ENCODE results near the gene RIPOR1. TPM values are rescaled to one million over a fixed set of nuclear protein-coding genes. Genes with fewer than 3 reads are reported as not detected.
"Not testable (repeated sequence)": the region's sequence is repeated elsewhere in the genome, so short reads cannot be mapped to it uniquely, and the experiment has no call there.

Gene RIPOR1
- total and polyA plus RNA-seq, 9 donors = 20.2 to 59.5 (median 50.0) TPM

DNA sequence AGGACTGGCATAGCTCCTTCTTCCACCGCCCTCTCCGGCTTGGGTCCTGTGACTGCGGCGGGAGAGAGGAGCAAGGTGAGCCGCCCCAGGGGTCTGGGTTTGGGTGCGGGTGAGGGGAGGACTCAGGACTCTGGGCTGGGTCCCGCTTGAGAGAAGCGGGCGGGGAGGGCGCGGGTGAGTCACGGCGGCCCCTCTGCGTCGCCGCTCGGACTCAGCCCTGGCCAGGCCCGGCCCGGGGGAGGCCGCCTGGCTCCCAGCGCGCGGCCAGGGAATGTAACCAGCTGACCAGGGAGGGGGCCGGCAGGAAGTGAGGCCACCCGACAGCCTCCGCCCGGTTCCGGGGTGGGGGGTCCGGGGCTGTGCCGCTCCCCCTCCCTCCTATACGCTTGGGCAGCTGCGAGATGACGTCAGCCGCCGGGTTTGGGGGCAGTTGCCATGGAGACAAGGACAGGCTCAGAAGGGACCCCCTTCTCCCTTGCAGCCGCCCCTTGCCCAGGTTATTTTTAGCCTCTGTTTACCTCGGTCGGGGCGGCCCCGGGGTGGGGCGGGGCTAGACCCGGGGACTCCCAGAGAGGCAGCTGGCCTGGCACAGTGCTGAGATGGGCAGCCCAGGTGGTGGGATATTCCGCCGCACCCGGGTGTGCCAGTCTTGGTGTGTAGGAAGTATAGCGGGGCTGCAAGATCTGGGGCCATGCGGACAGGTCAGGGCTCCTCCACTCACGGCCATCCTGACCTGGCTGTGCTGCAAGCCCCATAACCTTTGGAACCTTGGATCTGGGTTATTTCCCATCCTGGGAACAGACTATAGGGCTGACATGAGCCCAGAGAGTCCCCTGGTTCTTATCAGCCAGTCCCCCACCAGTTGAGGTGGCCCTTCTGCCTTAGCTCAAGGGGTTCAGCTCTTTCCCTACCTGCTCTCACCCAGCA is 1.6 kb downstream of the RIPOR1 start:
- peak overlapping the region; percentile 84 for H3K4me3 ChIP-seq (ENCODE audit: low read length)
- no peaks in the 10 kb centered on the region for H3K9me3 ChIP-seq (replicated peaks; ENCODE audit: control insufficient read depth, low read depth, low read length)
- peak; percentile 84 for DNase-seq
- peaks cover 28% of the 10 kb centered on the region for H3K4me1 ChIP-seq (ENCODE audit: control insufficient read depth, insufficient read depth, low read length)
- peak overlapping the region; percentile 87 for H3K27ac ChIP-seq (ENCODE audit: low read length)
- 5% methylated on average over 41 of the region's 48 CpGs for WGBS (ENCODE audit: insufficient coverage)
- peaks cover 3% of the 10 kb centered on the region for H3K36me3 ChIP-seq (ENCODE audit: control insufficient read depth, insufficient read depth, low read length)
- peaks cover 2% of the 10 kb centered on the region for H3K27me3 ChIP-seq (ENCODE audit: control insufficient read depth, insufficient read depth, low read length)

DNA sequence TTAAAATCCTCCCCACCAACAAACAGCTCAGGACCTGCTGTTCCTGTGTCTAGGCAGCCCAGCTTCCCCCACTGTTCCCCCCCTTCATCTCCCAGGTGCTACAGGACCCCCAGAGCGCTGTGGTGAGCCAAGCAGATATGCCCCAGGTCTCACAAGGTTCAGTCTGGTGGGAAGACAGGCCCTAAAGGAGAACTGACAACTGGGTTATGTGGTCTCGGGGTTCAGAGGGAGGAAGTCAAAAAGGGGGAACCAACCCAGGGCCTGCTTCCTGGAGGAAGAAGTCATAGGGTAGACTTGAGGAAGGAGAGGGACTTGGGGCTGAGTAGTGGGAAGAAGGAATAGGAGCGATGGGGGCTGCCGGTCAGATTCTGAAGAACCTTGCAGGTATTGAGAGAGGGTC is 2.6 kb downstream of the RIPOR1 start:
- no peaks in the 10 kb centered on the region for H3K9me3 ChIP-seq (replicated peaks; ENCODE audit: control insufficient read depth, low read depth, low read length)
- no peak overlapping the region for H3K4me3 ChIP-seq (ENCODE audit: low read length)
- peaks cover 2% of the 10 kb centered on the region for H3K27me3 ChIP-seq (ENCODE audit: control insufficient read depth, insufficient read depth, low read length)
- peak overlapping the region; percentile 87 for H3K27ac ChIP-seq (ENCODE audit: low read length)
- WGBS (ENCODE audit: insufficient coverage) = 91% methylated on average over 3 of the region's 4 CpGs
- peaks cover 29% of the 10 kb centered on the region for H3K4me1 ChIP-seq (ENCODE audit: control insufficient read depth, insufficient read depth, low read length)
- DNase-seq = peak; percentile 67
- peaks cover 8% of the 10 kb centered on the region for H3K36me3 ChIP-seq (ENCODE audit: control insufficient read depth, insufficient read depth, low read length)

DNA sequence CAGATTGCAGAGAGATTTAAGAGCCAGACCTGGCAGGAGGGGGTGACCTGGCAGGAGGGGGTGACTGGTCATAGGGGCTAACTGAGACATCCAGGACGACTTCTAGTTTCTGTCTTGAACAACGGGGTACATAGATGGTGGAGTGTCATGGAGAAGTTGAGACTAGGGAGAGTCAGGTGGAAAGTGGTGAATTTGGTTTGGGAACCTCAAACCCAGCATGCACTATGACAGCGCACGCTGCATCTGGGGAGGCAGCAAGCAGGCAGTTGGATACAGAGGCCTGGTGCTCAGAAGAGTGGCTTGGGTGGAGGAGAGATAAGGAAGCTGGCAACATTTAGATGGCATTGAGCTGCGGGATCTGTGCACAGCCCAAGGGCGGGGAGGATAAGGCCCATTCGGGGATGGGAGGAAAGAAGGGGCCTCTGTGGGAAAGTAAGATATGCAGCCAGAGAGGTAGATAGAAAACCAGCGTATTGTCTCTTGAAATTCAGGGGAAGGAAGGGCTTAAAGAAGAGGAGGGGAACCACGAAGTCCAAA is 4.5 kb downstream of the RIPOR1 start:
- Histone ChIP-seq H3K36me3 (ENCODE audit: control insufficient read depth, insufficient read depth, low read length) (peaks cover 8% of the 10 kb centered on the region), H3K27ac (ENCODE audit: low read length) (no peak overlapping the region), H3K4me1 (ENCODE audit: control insufficient read depth, insufficient read depth, low read length) (peaks cover 34% of the 10 kb centered on the region), H3K27me3 (ENCODE audit: control insufficient read depth, insufficient read depth, low read length) (peaks cover 7% of the 10 kb centered on the region), H3K9me3 (replicated peaks; ENCODE audit: control insufficient read depth, low read depth, low read length) (no peaks in the 10 kb centered on the region), H3K4me3 (ENCODE audit: low read length) (no peak overlapping the region)
- no peak for DNase-seq
- WGBS (ENCODE audit: insufficient coverage) = 74% methylated on average over 9 of the region's 9 CpGs

DNA sequence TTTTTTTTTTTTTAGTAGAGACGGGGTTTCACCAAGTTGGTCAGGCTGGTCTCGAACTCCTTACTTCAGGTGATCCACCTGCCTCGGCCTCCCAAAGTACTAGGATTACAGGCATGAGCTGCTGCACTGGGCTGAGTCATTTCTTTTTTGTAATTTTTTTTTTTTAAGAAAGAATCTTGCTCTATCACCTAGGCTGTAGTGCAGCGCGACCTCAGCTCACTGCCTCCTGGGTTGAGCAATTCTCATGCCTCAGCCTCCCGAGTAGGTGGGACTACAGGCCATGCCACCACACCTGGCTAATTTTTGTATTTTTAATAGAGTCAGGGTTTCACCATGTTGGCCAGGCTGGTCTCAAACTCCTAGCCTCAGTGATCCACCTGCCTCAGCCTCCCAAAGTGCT is 5.4 kb downstream of the RIPOR1 start:
- no CpG with 5 or more reads among the region's 6 CpGs for WGBS (ENCODE audit: insufficient coverage)
- peaks cover 39% of the 10 kb centered on the region for H3K4me1 ChIP-seq (ENCODE audit: control insufficient read depth, insufficient read depth, low read length)
- H3K4me3 ChIP-seq (ENCODE audit: low read length); H3K36me3 ChIP-seq (ENCODE audit: control insufficient read depth, insufficient read depth, low read length); H3K27ac ChIP-seq (ENCODE audit: low read length); DNase-seq; H3K27me3 ChIP-seq (ENCODE audit: control insufficient read depth, insufficient read depth, low read length); H3K9me3 ChIP-seq (replicated peaks; ENCODE audit: control insufficient read depth, low read depth, low read length): not testable (repeated sequence)

DNA sequence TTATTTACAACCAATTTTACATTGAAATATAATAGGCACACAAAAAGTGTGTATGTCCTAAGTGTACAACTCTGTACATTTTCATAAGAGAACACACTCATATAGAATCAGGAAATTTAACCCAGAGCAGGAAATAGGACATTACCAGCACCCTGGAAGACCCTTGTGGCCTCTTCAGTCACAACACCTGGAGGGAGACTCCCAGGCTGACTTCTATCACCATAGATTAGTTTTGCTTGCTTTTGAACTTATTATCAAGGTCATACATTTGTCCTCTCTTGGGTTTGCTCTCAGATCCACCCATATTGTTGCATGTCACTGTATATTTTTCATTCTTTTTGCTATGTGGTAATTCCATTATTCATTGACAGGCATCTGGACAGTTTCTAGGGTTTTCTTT is 5.8 kb downstream of the RIPOR1 start:
- Histone ChIP-seq H3K9me3 (replicated peaks; ENCODE audit: control insufficient read depth, low read depth, low read length) (no peaks in the 10 kb centered on the region), H3K36me3 (ENCODE audit: control insufficient read depth, insufficient read depth, low read length) (peaks cover 14% of the 10 kb centered on the region), H3K27ac (ENCODE audit: low read length) (no peak overlapping the region), H3K4me1 (ENCODE audit: control insufficient read depth, insufficient read depth, low read length) (peaks cover 42% of the 10 kb centered on the region), H3K4me3 (ENCODE audit: low read length) (no peak overlapping the region), H3K27me3 (ENCODE audit: control insufficient read depth, insufficient read depth, low read length) (peaks cover 10% of the 10 kb centered on the region)
- no peak for DNase-seq

DNA sequence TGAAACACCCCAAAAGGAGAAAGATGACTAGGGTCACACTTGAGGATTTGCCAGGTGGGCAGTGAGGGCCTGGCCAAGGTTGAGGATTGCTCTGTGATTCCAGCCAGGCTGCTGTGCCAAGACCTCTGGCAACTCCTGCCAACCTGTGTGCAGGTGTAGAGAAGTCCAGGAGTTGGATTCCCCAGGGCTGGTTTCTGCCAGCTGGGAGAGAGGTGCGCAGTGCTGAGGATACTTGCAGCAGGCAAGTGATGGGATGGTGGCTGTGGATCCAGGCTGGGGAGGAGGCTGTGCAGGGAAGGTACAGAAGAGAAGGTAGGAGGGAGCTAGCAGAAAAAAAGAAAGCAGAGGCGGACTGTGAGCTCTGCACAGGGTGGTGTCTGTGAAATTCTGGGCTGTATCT is 6.6 kb downstream of the RIPOR1 start:
- peaks cover 39% of the 10 kb centered on the region for H3K4me1 ChIP-seq (ENCODE audit: control insufficient read depth, insufficient read depth, low read length)
- H3K36me3 ChIP-seq (ENCODE audit: control insufficient read depth, insufficient read depth, low read length) = peaks cover 22% of the 10 kb centered on the region
- H3K27ac ChIP-seq (ENCODE audit: low read length) = no peak overlapping the region
- no peak for DNase-seq
- WGBS (ENCODE audit: insufficient coverage) = 91% methylated on average over 2 of the region's 2 CpGs
- H3K4me3 ChIP-seq (ENCODE audit: low read length) = no peak overlapping the region
- H3K27me3 ChIP-seq (ENCODE audit: control insufficient read depth, insufficient read depth, low read length) = peaks cover 10% of the 10 kb centered on the region
- no peaks in the 10 kb centered on the region for H3K9me3 ChIP-seq (replicated peaks; ENCODE audit: control insufficient read depth, low read depth, low read length)

DNA sequence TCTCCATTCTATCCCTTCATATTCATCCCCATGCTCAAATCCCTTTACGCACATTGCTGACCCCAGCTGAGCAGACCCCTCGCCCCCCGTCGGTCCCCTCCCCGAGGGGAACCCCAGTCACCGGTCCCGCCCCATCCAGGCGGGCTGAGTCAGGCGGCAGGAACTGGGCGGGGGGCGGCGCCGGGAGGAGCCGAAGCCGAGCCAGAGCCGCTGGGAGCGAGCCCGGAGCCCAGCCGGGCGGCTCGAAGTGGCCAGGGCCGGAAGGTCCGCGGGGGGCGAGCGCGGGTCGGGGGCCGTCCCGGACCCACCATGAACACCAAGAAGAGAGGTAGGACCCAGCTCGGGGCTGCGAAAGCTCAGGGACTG is 8.6 kb downstream of the RIPOR1 start:
- WGBS (ENCODE audit: insufficient coverage) = 0% methylated on average over 32 of the region's 32 CpGs
- no peaks in the 10 kb centered on the region for H3K9me3 ChIP-seq (replicated peaks; ENCODE audit: control insufficient read depth, low read depth, low read length)
- peak overlapping the region; percentile 71 for H3K4me3 ChIP-seq (ENCODE audit: low read length)
- peaks cover 43% of the 10 kb centered on the region for H3K36me3 ChIP-seq (ENCODE audit: control insufficient read depth, insufficient read depth, low read length)
- peak overlapping the region; percentile 94 for H3K27ac ChIP-seq (ENCODE audit: low read length)
- peaks cover 10% of the 10 kb centered on the region for H3K27me3 ChIP-seq (ENCODE audit: control insufficient read depth, insufficient read depth, low read length)
- peak; percentile 84 for DNase-seq
- H3K4me1 ChIP-seq (ENCODE audit: control insufficient read depth, insufficient read depth, low read length) = peaks cover 31% of the 10 kb centered on the region

DNA sequence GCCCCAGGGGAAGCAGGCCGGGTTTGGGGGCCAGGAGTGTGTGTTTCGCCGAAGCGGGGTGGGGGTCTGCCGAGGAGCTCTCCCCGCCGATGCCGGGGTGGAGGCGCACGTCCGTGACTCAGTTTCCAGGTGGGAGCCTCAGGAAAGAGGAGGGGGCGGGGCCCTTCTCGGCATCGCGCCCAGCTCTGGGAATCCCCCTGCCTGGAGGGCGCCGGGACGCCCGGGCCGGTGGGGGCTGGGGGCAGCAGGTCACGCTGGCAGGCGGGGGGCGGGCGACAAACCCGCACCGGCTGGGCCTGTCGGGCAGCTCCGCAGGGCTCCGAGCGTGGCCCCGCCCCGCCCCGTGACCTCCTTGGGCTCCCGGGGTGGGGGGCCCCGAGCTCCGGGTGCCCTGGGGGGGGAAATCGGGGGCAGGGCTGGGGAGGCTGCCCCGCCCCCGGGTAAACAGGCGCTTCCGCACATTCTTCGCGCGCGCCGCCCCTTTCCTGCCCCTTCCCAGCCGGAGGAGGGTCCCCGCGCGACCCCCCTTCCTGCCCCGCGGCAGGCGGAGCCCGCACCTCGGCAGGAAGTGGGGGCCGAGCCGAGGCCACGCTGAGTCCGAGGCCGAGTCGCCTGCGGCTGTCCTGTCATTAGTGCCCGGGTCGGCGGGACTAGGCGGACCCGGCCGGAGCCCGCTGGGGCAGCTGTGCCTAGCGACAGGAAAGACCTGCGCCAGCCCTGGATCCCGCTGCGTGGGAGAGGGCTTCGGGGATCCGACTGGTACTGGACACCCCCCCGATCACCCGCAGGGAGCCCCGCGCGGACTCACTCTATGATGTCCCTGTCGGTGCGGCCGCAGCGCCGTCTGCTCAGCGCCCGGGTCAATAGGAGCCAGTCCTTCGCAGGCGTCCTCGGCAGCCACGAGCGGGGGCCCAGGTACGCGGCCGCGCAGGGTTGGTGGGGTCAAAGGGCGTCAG is 9.3 kb downstream of the RIPOR1 start:
- peak overlapping the region; percentile 94 for H3K27ac ChIP-seq (ENCODE audit: low read length)
- DNase-seq = peak; percentile 80
- peaks cover 49% of the 10 kb centered on the region for H3K36me3 ChIP-seq (ENCODE audit: control insufficient read depth, insufficient read depth, low read length)
- no peaks in the 10 kb centered on the region for H3K9me3 ChIP-seq (replicated peaks; ENCODE audit: control insufficient read depth, low read depth, low read length)
- peaks cover 10% of the 10 kb centered on the region for H3K27me3 ChIP-seq (ENCODE audit: control insufficient read depth, insufficient read depth, low read length)
- peak overlapping the region; percentile 71 for H3K4me3 ChIP-seq (ENCODE audit: low read length)
- H3K4me1 ChIP-seq (ENCODE audit: control insufficient read depth, insufficient read depth, low read length) = peaks cover 31% of the 10 kb centered on the region
- under 1% methylated on average over 87 of the region's 97 CpGs for WGBS (ENCODE audit: insufficient coverage)

DNA sequence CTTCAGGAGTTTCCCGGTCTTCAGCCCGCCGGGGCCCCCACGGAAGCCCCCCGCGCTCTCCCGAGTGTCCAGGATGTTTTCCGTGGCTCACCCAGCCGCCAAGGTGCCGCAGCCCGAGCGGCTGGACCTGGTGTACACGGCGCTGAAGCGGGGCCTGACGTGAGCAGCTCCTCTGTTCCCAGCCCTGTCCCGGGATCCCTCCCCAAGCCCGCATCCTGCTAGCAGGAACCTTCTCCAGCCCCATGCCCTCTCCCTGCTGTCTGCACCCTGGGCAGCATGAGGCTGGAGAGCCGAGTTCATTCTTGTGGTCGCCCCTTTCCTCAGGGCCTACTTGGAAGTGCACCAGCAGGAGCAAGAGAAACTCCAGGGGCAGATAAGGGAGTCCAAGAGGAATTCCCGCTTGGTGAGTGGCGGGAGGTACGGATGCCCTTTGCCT is 10.1 kb downstream of the RIPOR1 start:
- peaks cover 10% of the 10 kb centered on the region for H3K27me3 ChIP-seq (ENCODE audit: control insufficient read depth, insufficient read depth, low read length)
- H3K9me3 ChIP-seq (replicated peaks; ENCODE audit: control insufficient read depth, low read depth, low read length) = no peaks in the 10 kb centered on the region
- H3K4me3 ChIP-seq (ENCODE audit: low read length) = peak overlapping the region; percentile 71
- WGBS (ENCODE audit: insufficient coverage) = 26% methylated on average over 22 of the region's 23 CpGs
- H3K4me1 ChIP-seq (ENCODE audit: control insufficient read depth, insufficient read depth, low read length) = peaks cover 31% of the 10 kb centered on the region
- no peak overlapping the region for H3K27ac ChIP-seq (ENCODE audit: low read length)
- H3K36me3 ChIP-seq (ENCODE audit: control insufficient read depth, insufficient read depth, low read length) = peaks cover 57% of the 10 kb centered on the region
- no peak for DNase-seq

DNA sequence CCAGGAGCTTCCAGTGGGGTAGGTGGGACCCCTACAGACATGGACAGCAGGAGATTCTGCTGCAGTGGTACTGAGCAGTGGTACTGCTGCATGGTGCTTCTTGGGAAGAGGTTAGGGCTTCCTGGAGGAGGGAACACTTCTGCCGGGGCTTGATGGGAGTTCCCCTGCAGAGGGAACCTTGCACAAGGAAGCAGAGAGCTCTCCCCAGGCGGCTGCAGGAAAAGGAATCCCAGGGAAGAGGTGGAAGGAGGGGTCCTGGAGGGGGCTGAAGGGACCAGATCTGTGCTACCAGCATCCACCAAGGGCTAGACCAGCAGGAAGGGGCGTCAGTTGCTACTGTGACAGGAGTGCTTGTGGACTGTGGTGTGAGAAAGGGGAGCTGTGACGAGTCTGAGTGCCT is 10.6 kb downstream of the RIPOR1 start:
- DNase-seq = no peak
- no peak overlapping the region for H3K27ac ChIP-seq (ENCODE audit: low read length)
- peaks cover 31% of the 10 kb centered on the region for H3K4me1 ChIP-seq (ENCODE audit: control insufficient read depth, insufficient read depth, low read length)
- no peak overlapping the region for H3K4me3 ChIP-seq (ENCODE audit: low read length)
- H3K36me3 ChIP-seq (ENCODE audit: control insufficient read depth, insufficient read depth, low read length) = peaks cover 63% of the 10 kb centered on the region
- no peaks in the 10 kb centered on the region for H3K9me3 ChIP-seq (replicated peaks; ENCODE audit: control insufficient read depth, low read depth, low read length)
- peaks cover 10% of the 10 kb centered on the region for H3K27me3 ChIP-seq (ENCODE audit: control insufficient read depth, insufficient read depth, low read length)
- WGBS (ENCODE audit: insufficient coverage) = 34% methylated on average over 2 of the region's 4 CpGs
